ENCODE results near the gene MAT2A.

DNA sequence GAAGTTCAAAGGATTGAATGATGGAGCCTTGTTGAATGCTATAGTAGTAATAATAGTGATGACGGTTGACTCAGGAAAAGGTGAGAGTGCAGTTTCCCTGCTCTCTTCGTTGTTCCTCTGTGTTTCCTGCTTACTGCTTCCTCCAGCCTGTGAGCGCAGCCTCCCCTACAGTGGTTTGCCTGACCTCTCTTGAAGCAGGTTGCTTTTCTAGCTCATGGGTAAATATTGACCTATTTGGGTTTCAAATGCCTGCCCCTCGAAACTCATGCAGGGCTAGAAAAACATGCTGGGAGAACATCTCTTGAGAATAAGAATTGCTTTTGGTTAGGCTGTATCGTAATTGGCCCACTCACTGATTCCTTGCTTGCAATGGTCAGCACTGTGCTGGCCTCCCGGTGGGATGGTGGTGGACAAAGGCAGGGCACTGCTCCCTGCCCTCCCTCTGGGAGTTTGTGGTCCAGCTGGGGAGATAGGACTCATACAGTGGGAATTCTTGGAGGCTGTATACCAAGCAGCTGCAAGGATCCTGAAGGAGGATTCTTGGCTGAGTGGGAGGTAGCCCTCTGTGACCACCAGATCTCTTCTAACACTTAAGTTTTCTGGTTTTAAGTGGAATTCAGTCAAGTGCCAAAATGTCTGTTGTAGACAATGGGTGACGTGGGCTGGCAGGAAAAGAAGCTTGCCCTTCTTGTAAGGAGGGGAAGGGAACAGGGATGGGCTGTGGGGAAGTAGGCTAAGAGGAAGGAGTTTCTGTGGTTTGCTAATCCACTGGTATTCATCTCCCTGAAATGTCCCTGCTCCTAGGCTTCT lies 51.2 kb downstream of the MAT2A start:
- TF ChIP-seq CTCF (conservative IDR thresholded peaks at IDR 0.05) (no peak), ZFX (IDR thresholded peaks at IDR 0.05) (no peak)

Data from C4-2B (cell line).